ENCODE measurements around the gene MLST8. TPM values are rescaled to one million over a fixed set of nuclear protein-coding genes. Genes with fewer than 3 reads are reported as not detected.

The MLST8 gene
- total RNA-seq, 2 experiments from 2014 or later = 89.5 to 92.3 TPM

- peak; percentile 41 for DNase-seq
Measured at GRCh38 chr16:2223942-2224486, 18.8 kb downstream of the MLST8 start.

GRCh38 chr16:2226245-2226793, 21.1 kb downstream of the MLST8 start:
- no peak overlapping the region for H3K27ac Mint-ChIP-seq
- peaks cover 9% of the 10 kb centered on the region for H3K4me1 Mint-ChIP-seq
- no peaks in the 10 kb centered on the region for H3K27me3 Mint-ChIP-seq
- no peaks in the 10 kb centered on the region for H3K9me3 Mint-ChIP-seq
- no peak for DNase-seq
- H3K36me3 Mint-ChIP-seq = peaks cover 13% of the 10 kb centered on the region
- H3K4me3 Mint-ChIP-seq = peak overlapping the region; percentile 4

More at GRCh38 chr16:2223942-2224486, 18.8 kb downstream of the MLST8 start:
- peaks cover 9% of the 10 kb centered on the region for H3K4me1 Mint-ChIP-seq
- H3K27ac Mint-ChIP-seq = peak overlapping the region; percentile 79
- no peaks in the 10 kb centered on the region for H3K9me3 Mint-ChIP-seq
- H3K4me3 Mint-ChIP-seq = peak overlapping the region; percentile 83
- no peaks in the 10 kb centered on the region for H3K27me3 Mint-ChIP-seq
- peaks cover 10% of the 10 kb centered on the region for H3K36me3 Mint-ChIP-seq

GRCh38 chr16:2226918-2227317, 21.7 kb downstream of the MLST8 start:
- Mint-ChIP-seq H3K4me1 (peaks cover 9% of the 10 kb centered on the region), H3K4me3 (no peak overlapping the region), H3K27me3 (no peaks in the 10 kb centered on the region), H3K36me3 (peaks cover 16% of the 10 kb centered on the region), H3K9me3 (no peaks in the 10 kb centered on the region), H3K27ac (no peak overlapping the region)
- no peak for DNase-seq

DNA sequence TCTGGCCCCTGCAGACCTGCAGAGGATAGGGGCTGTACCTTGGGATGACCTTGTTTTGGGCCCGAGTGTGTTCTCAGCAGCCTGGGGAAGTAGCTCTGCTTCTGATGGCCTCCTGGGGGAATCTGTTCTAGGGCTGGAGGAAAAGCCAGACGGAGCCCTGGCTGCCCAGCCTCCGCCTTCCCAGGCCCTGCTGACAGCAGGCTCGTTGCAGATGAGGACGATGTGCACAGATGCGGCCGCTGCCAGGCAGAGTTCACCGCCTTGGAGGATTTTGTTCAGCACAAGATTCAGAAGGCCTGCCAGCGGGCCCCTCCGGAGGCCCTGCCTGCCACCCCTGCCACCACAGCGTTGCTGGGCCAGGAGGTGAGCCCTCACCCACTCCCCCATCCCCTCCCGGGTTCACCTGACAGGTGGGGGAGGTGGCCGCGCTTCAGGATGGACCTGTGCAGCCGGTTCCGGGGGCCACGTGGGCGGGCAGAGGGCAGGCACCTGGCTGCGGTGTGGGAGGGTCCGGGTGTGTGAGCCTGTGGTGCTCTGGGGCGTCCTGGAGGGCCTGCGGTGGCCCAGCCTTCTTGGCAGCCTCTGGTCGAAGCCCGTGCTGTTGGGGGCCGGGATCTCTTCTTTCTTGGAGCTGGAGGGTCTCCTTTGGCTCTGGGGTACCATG, 23.0 kb downstream of the MLST8 start:
- peaks cover 17% of the 10 kb centered on the region for H3K36me3 Mint-ChIP-seq
- DNase-seq = no peak
- no peaks in the 10 kb centered on the region for H3K9me3 Mint-ChIP-seq
- no peak overlapping the region for H3K4me3 Mint-ChIP-seq
- H3K27ac Mint-ChIP-seq = no peak overlapping the region
- H3K4me1 Mint-ChIP-seq = peaks cover 9% of the 10 kb centered on the region
- no peaks in the 10 kb centered on the region for H3K27me3 Mint-ChIP-seq

- H3K36me3 Mint-ChIP-seq = peaks cover 20% of the 10 kb centered on the region
- no peaks in the 10 kb centered on the region for H3K9me3 Mint-ChIP-seq
- H3K4me1 Mint-ChIP-seq = peaks cover 9% of the 10 kb centered on the region
- H3K4me3 Mint-ChIP-seq = no peak overlapping the region
- H3K27ac Mint-ChIP-seq = no peak overlapping the region
- H3K27me3 Mint-ChIP-seq = no peaks in the 10 kb centered on the region
- no peak for DNase-seq
Measured at GRCh38 chr16:2229091-2229490, 23.8 kb downstream of the MLST8 start.

GRCh38 chr16:2229632-2230250, 24.5 kb downstream of the MLST8 start:
- Mint-ChIP-seq H3K4me1 (peaks cover 9% of the 10 kb centered on the region), H3K4me3 (no peak overlapping the region), H3K36me3 (peaks cover 16% of the 10 kb centered on the region), H3K9me3 (no peaks in the 10 kb centered on the region), H3K27me3 (no peaks in the 10 kb centered on the region), H3K27ac (no peak overlapping the region)
- no peak for DNase-seq

DNA sequence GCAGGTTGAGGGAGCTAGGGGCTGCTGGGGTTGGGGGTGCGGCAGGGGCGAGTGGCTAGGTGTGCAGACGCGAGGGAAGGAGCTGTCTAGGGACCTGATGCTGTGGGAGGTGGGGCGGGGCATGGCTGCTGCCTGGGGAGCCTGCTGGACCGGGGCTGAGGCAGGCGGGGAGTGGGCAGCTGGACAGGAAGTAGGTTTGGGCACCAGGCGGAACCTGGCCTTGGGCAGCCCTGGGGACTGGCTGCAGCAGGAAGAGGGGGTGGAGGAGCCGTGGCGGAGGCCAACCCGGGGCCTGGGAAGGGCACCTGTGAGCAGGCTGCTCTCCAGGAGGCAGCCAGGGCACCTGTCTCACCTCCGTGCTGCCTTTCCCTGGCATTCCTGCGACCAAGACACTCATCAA, 25.1 kb downstream of the MLST8 start:
- H3K27ac Mint-ChIP-seq = no peak overlapping the region

GRCh38 chr16:2231016-2231931, 26.0 kb downstream of the MLST8 start:
- H3K4me3 Mint-ChIP-seq = no peak overlapping the region
- H3K27me3 Mint-ChIP-seq = no peaks in the 10 kb centered on the region
- DNase-seq = no peak
- H3K4me1 Mint-ChIP-seq = peaks cover 1% of the 10 kb centered on the region
- no peaks in the 10 kb centered on the region for H3K9me3 Mint-ChIP-seq
- no peak overlapping the region for H3K27ac Mint-ChIP-seq
- peaks cover 12% of the 10 kb centered on the region for H3K36me3 Mint-ChIP-seq

More for the DNA sequence above, 25.1 kb downstream of the MLST8 start:
- DNase-seq = no peak
- no peaks in the 10 kb centered on the region for H3K27me3 Mint-ChIP-seq
- no peaks in the 10 kb centered on the region for H3K9me3 Mint-ChIP-seq
- H3K4me1 Mint-ChIP-seq = peaks cover 6% of the 10 kb centered on the region
- H3K4me3 Mint-ChIP-seq = no peak overlapping the region
- H3K36me3 Mint-ChIP-seq = peaks cover 15% of the 10 kb centered on the region

- H3K27me3 Mint-ChIP-seq = peaks cover 2% of the 10 kb centered on the region
- no peak overlapping the region for H3K4me3 Mint-ChIP-seq
- H3K4me1 Mint-ChIP-seq = no peaks in the 10 kb centered on the region
- no peaks in the 10 kb centered on the region for H3K9me3 Mint-ChIP-seq
- H3K36me3 Mint-ChIP-seq = peaks cover 12% of the 10 kb centered on the region
- no peak overlapping the region for H3K27ac Mint-ChIP-seq
- no peak for DNase-seq
Measured at GRCh38 chr16:2232094-2232990, 27.1 kb downstream of the MLST8 start.

GRCh38 chr16:2233046-2233775, 28.0 kb downstream of the MLST8 start:
- H3K27me3 Mint-ChIP-seq = peaks cover 4% of the 10 kb centered on the region
- DNase-seq = no peak

DNA sequence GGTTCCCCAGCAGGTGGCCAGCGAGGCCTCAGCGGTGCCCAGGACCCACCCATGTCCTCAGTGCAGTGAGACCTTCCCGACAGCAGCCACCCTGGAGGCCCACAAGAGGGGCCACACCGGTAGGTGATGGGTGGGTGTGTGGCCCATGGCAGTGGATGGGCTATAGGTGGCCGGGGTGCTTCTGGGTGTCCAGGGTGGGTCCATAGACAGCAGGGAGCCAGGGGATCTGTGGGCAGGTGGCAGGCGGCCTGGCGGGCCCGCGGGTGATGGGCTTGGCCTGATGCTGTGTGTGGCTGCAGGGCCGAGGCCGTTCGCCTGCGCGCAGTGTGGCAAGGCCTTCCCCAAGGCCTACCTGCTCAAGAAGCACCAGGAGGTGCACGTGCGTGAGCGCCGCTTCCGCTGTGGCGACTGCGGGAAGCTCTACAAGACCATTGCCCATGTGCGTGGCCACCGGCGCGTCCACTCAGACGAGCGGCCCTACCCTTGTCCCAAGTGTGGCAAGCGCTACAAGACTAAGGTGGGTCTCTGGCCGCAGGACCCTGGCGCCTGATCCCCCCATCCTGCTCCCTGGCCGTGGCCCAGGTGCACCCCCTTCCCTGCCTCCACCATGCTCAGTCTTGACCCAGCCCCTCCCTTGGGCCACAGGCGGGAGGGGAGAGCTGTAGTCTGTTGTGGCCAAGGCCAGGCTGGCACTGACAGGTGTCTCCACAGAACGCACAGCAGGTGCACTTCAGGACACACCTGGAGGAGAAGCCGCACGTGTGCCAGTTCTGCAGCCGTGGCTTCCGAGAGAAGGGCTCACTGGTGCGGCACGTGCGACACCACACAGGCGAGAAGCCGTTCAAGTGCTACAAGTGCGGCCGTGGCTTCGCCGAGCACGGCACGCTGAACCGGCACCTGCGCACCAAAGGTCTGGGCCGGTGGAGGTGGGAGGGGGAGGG, 28.9 kb downstream of the MLST8 start:
- peaks cover 4% of the 10 kb centered on the region for H3K27me3 Mint-ChIP-seq
- no peaks in the 10 kb centered on the region for H3K9me3 Mint-ChIP-seq

More at GRCh38 chr16:2233046-2233775, 28.0 kb downstream of the MLST8 start:
- Mint-ChIP-seq H3K4me1 (no peaks in the 10 kb centered on the region), H3K4me3 (no peak overlapping the region), H3K9me3 (no peaks in the 10 kb centered on the region), H3K27ac (no peak overlapping the region), H3K36me3 (peaks cover 12% of the 10 kb centered on the region)

DNA sequence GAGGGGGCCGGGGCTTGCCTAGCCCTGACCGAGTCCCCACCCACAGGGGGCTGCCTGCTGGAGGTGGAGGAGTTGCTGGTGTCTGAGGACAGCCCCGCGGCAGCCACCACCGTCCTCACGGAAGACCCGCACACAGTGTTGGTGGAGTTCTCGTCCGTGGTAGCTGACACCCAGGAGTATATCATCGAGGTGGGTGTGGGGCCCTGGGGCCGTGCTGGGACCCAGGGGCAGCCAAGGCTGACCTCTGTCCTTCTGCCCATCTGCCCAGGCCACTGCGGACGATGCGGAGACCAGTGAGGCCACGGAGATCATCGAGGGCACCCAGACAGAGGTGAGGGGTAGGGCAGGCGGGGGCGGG, 29.5 kb downstream of the MLST8 start:
- no peaks in the 10 kb centered on the region for H3K9me3 Mint-ChIP-seq
- H3K36me3 Mint-ChIP-seq = peaks cover 11% of the 10 kb centered on the region
- H3K4me1 Mint-ChIP-seq = no peaks in the 10 kb centered on the region
- H3K27ac Mint-ChIP-seq = no peak overlapping the region
- no peak overlapping the region for H3K4me3 Mint-ChIP-seq
- DNase-seq = no peak
- H3K27me3 Mint-ChIP-seq = peaks cover 4% of the 10 kb centered on the region

More for the DNA sequence above, 28.9 kb downstream of the MLST8 start:
- Mint-ChIP-seq H3K27ac (no peak overlapping the region), H3K4me1 (no peaks in the 10 kb centered on the region), H3K36me3 (peaks cover 11% of the 10 kb centered on the region), H3K4me3 (no peak overlapping the region)
- DNase-seq = no peak

DNA sequence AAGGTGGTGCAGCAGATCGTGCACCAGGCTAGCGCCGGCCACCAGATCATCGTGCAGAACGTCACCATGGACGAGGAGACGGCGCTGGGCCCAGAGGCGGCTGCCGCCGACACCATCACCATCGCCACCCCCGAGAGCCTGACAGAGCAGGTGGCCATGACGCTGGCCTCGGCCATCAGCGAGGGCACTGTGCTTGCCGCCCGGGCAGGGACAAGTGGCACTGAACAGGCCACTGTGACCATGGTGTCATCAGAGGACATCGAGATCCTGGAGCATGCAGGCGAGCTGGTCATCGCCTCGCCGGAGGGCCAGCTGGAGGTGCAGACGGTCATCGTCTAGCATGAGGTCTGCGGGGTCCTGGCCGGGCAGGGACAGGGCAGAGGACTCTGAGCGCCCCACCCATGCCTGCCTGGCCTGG, 30.0 kb downstream of the MLST8 start:
- peaks cover 7% of the 10 kb centered on the region for H3K36me3 Mint-ChIP-seq
- no peak for DNase-seq

More for the DNA sequence above, 30.0 kb downstream of the MLST8 start:
- H3K4me3 Mint-ChIP-seq = no peak overlapping the region
- H3K9me3 Mint-ChIP-seq = no peaks in the 10 kb centered on the region
- H3K27me3 Mint-ChIP-seq = peaks cover 4% of the 10 kb centered on the region
- no peaks in the 10 kb centered on the region for H3K4me1 Mint-ChIP-seq
- no peak overlapping the region for H3K27ac Mint-ChIP-seq

Measured in activated naive CD8-positive, alpha-beta T cell treated with anti-CD3 and anti-CD28 coated beads for 36 hours (primary cell).